CD4-positive, alpha-beta T cell (primary cell): ENCODE measurements around the gene CXCL14. TPM values are rescaled to one million over a fixed set of nuclear protein-coding genes. Genes with fewer than 3 reads are reported as not detected.

Source experiments
- ATAC-seq: fragments of 200-7000 bp; cut with Tn5 transposase; one replicate; pipeline ENCODE4 v1.10.0; 2022; ENCODE audit warnings: mild to moderate bottlenecking; ENCODE audit not compliant: poor library complexity
- CTCF ChIA-PET: fragments of 350-600 bp; sonication (Branson Sonifier 250); formaldehyde crosslinking; loops from one replicate; lab custom pipeline; 2021; ENCODE audit warnings: antibody characterized with exemption, inconsistent platforms; lab: Charles Lee
- POLR2A ChIA-PET: fragments of 350-600 bp; sonication (Branson Sonifier 250); formaldehyde crosslinking; loops from one replicate; lab custom pipeline; 2021; ENCODE audit warnings: antibody characterized with exemption, inconsistent platforms; lab: Charles Lee
- DNase-seq, 14 experiments: peaks; one replicate each; pipeline ENCODE4 v3.0.0-alpha.2; 2013 to 2020; ENCODE audit warnings: mixed read lengths in 2 of 14
- H3K27ac ChIP-seq, 2 donors: one replicate each; pipeline versions ENCODE4 v1.5.1 to v1.7.0; 2013; ENCODE audit warnings: low read length in 2 of 2, low read depth in 1 of 2, mild to moderate bottlenecking in 1 of 2
- H3K27me3 ChIP-seq, 2 experiments: 1 replicate in 1 of 2; 2 replicates in 1 of 2; pipeline versions ENCODE4 v1.6.1 to v1.7.0; 2013; ENCODE audit warnings: low read length in 2 of 2, control low read depth in 1 of 2, mild to moderate bottlenecking in 1 of 2, moderate library complexity in 1 of 2; ENCODE audit not compliant: insufficient read depth in 2 of 2, control insufficient read depth in 1 of 2
- H3K36me3 ChIP-seq: one replicate; pipeline ENCODE4 v1.6.1; 2013; ENCODE audit warnings: low read length, control low read depth; ENCODE audit not compliant: insufficient read depth
- H3K4me1 ChIP-seq: one replicate; pipeline ENCODE4 v1.6.1; 2013; ENCODE audit warnings: low read length, control low read depth; ENCODE audit not compliant: insufficient read depth
- H3K4me3 ChIP-seq: one replicate; pipeline ENCODE4 v1.5.1; 2013; ENCODE audit warnings: mild to moderate bottlenecking, low read length, moderate library complexity
- H3K9me3 ChIP-seq, 2 experiments: 1 replicate in 1 of 2; 2 replicates in 1 of 2; pipeline versions ENCODE4 v1.6.1 to v1.7.0; 2013; ENCODE audit warnings: low read length in 2 of 2, mild to moderate bottlenecking in 2 of 2, control low read depth in 1 of 2, moderate library complexity in 1 of 2; ENCODE audit not compliant: control insufficient read depth in 1 of 2, insufficient read depth in 1 of 2
- H3K27ac Mint-ChIP-seq: one replicate; pipeline ENCODE4 v1.8.0; 2020; ENCODE audit warnings: mixed read lengths
- H3K27me3 Mint-ChIP-seq: one replicate; pipeline ENCODE4 v1.8.0; 2021; ENCODE audit warnings: mixed read lengths
- H3K36me3 Mint-ChIP-seq: one replicate; pipeline ENCODE4 v1.8.0; 2021; ENCODE audit warnings: low read depth, mixed read lengths
- H3K4me1 Mint-ChIP-seq: one replicate; pipeline ENCODE4 v1.8.0; 2021; ENCODE audit warnings: low read depth, mixed read lengths
- H3K4me3 Mint-ChIP-seq: one replicate; pipeline ENCODE4 v1.8.0; 2020; ENCODE audit warnings: mild to moderate bottlenecking, mixed read lengths
- H3K9me3 Mint-ChIP-seq: one replicate; pipeline ENCODE4 v1.8.0; 2020; ENCODE audit warnings: mixed read lengths
- intact Hi-C, 2 experiments: fragments of 100-400 bp; cut with DNase I in 1 of 2; cut with micrococcal nuclease in 1 of 2; formaldehyde crosslinking; loops; one replicate each; pipeline versions ENCODE4 v1.15.1 to v1.9.0; 2023 to 2025; cut with DNase I, micrococcal nuclease
- total RNA-seq, 174 experiments: library from RNA in 2 of 174; stranded (reverse) in 2 of 174; gene quantifications; one replicate each; pipeline ENCODE4 v1.2.3 and lab custom pipeline; 2021 to 2026
- TF ChIP-seq, protein P1 (sequence below): fragments of 200-600 bp; IDR thresholded peaks from one replicate; pipeline ENCODE4 v1.8.0; 2022; ENCODE audit warnings: antibody characterized with exemption, mild to moderate bottlenecking

The CXCL14 gene
- total RNA-seq, 2 experiments from 2014 or later = not detected

DNA sequence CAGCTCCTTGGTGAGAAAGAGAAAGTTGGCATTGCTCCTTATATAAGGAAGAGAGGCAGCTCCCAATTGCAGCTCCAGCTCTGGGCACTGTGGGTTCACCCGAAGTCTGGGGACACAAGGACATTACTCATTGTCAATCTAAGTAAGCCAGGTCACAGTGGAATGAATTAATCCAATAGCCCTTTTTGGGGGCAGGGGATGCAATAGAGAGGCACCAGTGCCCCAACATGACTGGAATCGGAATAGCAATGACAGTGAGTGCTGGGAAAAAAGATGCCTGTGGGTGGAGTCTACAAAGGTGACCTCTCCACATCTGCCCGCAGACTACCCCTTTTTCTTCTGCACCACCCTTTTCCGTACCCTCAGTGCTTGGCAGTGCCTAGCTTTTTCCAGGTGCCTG lies 31.9 kb downstream of the CXCL14 start:
- Mint-ChIP-seq H3K36me3 (no peaks in the 10 kb centered on the region), H3K4me1 (peaks cover 16% of the 10 kb centered on the region), H3K27me3 (peaks cover 87% of the 10 kb centered on the region), H3K9me3 (no peaks in the 10 kb centered on the region), H3K4me3 (no peak overlapping the region), H3K27ac (no peak overlapping the region)
- Histone ChIP-seq H3K4me1 (peaks cover 17% of the 10 kb centered on the region), H3K27ac (no peak overlapping the region), H3K9me3 (peaks cover 0 to 11% of the 10 kb centered on the region in 2 experiments), H3K36me3 (no peaks in the 10 kb centered on the region), H3K4me3 (no peak overlapping the region), H3K27me3 (peaks cover 49 to 72% of the 10 kb centered on the region in 2 experiments)
- intact Hi-C loops = no loop called here
- ATAC-seq = no peak
- CTCF ChIA-PET = no interaction called here
- TF ChIP-seq, protein P1, sequence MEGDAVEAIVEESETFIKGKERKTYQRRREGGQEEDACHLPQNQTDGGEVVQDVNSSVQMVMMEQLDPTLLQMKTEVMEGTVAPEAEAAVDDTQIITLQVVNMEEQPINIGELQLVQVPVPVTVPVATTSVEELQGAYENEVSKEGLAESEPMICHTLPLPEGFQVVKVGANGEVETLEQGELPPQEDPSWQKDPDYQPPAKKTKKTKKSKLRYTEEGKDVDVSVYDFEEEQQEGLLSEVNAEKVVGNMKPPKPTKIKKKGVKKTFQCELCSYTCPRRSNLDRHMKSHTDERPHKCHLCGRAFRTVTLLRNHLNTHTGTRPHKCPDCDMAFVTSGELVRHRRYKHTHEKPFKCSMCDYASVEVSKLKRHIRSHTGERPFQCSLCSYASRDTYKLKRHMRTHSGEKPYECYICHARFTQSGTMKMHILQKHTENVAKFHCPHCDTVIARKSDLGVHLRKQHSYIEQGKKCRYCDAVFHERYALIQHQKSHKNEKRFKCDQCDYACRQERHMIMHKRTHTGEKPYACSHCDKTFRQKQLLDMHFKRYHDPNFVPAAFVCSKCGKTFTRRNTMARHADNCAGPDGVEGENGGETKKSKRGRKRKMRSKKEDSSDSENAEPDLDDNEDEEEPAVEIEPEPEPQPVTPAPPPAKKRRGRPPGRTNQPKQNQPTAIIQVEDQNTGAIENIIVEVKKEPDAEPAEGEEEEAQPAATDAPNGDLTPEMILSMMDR = no peak
- POLR2A ChIA-PET = no interaction called here
- DNase-seq = no peak

DNA sequence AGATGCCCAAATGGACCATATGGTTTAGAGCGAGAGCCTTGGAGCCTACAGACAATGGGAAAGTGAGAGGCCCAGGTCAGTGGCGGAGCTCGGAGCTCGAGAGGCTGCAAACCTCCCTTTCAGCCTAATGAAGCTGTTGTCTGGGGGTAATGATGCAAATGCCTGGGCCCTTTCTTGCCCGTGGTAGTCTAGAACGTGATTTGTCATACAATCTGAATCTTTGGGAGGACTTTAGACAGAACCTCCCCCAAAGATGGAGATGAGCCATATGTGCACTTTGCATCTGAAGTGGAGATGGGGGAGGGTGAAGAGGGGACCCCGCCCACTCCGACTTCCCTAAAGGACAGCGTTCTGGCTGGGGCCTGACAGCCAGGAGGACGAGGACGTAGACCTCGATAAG lies 32.7 kb downstream of the CXCL14 start:
- peaks cover 91% of the 10 kb centered on the region for H3K27me3 Mint-ChIP-seq
- H3K4me3 ChIP-seq = no peak overlapping the region
- DNase-seq = no peak
- TF ChIP-seq, protein P1 = no peak
- no peak overlapping the region for H3K27ac ChIP-seq
- no peak overlapping the region for H3K27ac Mint-ChIP-seq
- peaks cover 16% of the 10 kb centered on the region for H3K4me1 Mint-ChIP-seq
- H3K4me1 ChIP-seq = peaks cover 17% of the 10 kb centered on the region
- intact Hi-C loops = no loop called here
- peaks cover 57 to 78% of the 10 kb centered on the region in 2 experiments for H3K27me3 ChIP-seq
- ChIA-PET CTCF (no interaction called here), POLR2A (no interaction called here)
- peaks cover 0 to 11% of the 10 kb centered on the region in 2 experiments for H3K9me3 ChIP-seq
- H3K9me3 Mint-ChIP-seq = no peaks in the 10 kb centered on the region
- H3K36me3 ChIP-seq = no peaks in the 10 kb centered on the region
- ATAC-seq = no peak
- H3K4me3 Mint-ChIP-seq = no peak overlapping the region
- no peaks in the 10 kb centered on the region for H3K36me3 Mint-ChIP-seq

DNA sequence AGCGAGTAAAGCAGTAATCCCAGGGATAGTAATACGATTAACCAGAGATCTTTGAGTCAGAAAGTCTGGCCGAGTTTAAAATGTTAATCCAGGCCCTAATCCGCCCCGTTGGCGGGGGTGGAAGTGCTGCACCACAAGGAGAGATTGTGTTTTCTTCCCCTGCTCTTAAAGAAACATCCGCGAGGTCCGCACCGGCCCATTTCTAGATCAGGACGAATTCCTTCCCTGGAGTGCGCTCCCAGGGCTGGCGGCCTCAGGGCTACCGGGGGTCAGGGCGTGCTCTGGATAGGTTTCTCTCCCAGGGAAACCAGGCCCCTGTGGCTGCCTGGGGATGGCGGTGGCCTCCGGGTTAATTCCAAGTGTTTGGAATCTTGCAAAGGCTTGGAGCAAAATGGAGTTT lies 33.7 kb downstream of the CXCL14 start:
- intact Hi-C loops = no loop called here
- DNase-seq = no peak
- Mint-ChIP-seq H3K4me3 (peak overlapping the region; percentile 62), H3K36me3 (no peaks in the 10 kb centered on the region), H3K4me1 (peaks cover 16% of the 10 kb centered on the region), H3K27ac (no peak overlapping the region), H3K9me3 (no peaks in the 10 kb centered on the region), H3K27me3 (peaks cover 92% of the 10 kb centered on the region)
- H3K4me3 ChIP-seq = no peak overlapping the region
- POLR2A ChIA-PET = no interaction called here
- peaks cover 17% of the 10 kb centered on the region for H3K4me1 ChIP-seq
- TF ChIP-seq, protein P1 = no peak
- CTCF ChIA-PET = no interaction called here
- H3K9me3 ChIP-seq = peaks cover 0 to 11% of the 10 kb centered on the region in 2 experiments
- no peaks in the 10 kb centered on the region for H3K36me3 ChIP-seq
- H3K27ac ChIP-seq = no peak overlapping the region
- ATAC-seq = no peak
- H3K27me3 ChIP-seq = peaks cover 57 to 88% of the 10 kb centered on the region in 2 experiments
